Astrocyte (in vitro differentiated cells and primary cell): Measurements from ENCODE around the gene CIC.

Source experiments
- EZH2 ChIP-seq: IDR thresholded peaks from 2 replicates; pipeline ENCODE4 v1.6.1; 2012; ENCODE audit warnings: mild to moderate bottlenecking, low read length, inconsistent platforms; ENCODE audit not compliant: insufficient read depth
- TF ChIP-seq, protein P1 (sequence below): IDR thresholded peaks from 2 replicates; pipeline ENCODE4 v1.5.1; 2011; ENCODE audit warnings: low read depth, mild to moderate bottlenecking, inconsistent platforms, low read length, moderate library complexity; ENCODE audit not compliant: insufficient read depth

DNA sequence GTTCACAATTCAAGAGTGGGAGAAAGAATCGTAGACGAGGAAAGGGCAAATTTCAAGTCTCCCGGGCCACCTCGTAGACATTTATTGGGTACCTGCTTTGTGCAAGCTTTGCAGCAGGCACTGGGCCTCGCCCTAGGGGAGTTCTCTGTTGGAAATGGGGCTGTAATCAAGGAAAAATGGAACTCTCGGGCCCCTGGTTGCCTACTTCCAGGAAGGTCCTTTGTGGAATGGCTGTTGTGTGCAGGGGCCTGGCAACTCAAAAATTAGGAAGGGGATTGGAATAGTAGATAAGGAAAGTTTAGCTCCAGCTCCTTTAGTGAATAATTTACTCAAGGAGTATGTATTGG lies 48.3 kb upstream of the CIC start:
- TF ChIP-seq, protein P1, sequence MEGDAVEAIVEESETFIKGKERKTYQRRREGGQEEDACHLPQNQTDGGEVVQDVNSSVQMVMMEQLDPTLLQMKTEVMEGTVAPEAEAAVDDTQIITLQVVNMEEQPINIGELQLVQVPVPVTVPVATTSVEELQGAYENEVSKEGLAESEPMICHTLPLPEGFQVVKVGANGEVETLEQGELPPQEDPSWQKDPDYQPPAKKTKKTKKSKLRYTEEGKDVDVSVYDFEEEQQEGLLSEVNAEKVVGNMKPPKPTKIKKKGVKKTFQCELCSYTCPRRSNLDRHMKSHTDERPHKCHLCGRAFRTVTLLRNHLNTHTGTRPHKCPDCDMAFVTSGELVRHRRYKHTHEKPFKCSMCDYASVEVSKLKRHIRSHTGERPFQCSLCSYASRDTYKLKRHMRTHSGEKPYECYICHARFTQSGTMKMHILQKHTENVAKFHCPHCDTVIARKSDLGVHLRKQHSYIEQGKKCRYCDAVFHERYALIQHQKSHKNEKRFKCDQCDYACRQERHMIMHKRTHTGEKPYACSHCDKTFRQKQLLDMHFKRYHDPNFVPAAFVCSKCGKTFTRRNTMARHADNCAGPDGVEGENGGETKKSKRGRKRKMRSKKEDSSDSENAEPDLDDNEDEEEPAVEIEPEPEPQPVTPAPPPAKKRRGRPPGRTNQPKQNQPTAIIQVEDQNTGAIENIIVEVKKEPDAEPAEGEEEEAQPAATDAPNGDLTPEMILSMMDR, result no peak
- no peak for TF ChIP-seq EZH2
